CD4-positive, alpha-beta T cell treated with Interleukin-12 subunit alpha and Interleukin-12 subunit beta, for 1 hour (primary cell): ENCODE data around the gene ERCC1.
A peak's percentile ranks its signal among the peaks of the same experiment; 100 is the strongest.
"Not testable (repeated sequence)": the region's sequence is repeated elsewhere in the genome, so short reads cannot be mapped to it uniquely, and the experiment has no call there.

ENCODE experiments used
- DNase-seq: peaks from one replicate; pipeline ENCODE4 v3.0.0-alpha.2; 2020

The ERCC1 gene

DNA sequence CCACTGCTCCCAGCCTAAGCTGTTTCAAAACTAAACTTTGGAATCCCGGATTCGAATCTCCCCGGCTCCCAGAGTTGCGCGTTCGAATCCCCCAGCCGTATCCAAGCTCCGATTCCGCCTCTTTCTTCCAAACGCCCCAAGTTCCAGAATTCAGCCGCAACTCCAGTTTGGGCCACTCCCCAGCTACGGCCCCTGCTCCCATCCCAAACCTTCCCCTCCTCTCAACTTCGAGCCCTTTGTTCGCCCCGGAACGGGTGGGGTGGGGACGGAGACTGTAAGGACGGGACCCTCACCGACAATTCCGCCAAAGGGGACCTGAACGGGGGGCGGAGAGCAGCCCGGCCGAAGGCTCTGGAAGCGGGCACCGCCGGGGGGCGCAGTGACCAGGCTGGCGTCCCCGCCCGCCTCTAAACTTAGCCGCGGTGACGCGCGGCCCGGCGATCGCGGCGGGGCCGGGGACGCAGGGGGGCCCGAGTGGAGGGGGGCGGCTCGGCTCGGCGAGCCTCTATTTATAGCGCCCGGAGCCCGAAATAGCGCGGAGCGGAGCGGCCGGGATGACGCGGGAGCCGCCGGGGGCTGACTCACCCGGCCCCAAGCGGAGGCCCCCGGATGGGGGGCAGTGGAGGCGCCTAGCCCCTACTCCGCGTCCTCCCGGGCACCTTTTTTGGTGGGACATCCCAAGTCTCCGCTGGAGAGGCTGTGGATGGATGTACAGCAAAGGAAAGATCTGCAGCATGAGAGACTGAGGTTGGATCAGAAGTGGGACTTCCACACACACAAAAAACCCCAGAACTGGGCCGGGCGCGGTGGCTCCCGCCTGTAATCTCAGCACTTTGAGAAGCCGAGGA, 4.9 kb upstream of the ERCC1 start:
- DNase-seq = no peak

DNA sequence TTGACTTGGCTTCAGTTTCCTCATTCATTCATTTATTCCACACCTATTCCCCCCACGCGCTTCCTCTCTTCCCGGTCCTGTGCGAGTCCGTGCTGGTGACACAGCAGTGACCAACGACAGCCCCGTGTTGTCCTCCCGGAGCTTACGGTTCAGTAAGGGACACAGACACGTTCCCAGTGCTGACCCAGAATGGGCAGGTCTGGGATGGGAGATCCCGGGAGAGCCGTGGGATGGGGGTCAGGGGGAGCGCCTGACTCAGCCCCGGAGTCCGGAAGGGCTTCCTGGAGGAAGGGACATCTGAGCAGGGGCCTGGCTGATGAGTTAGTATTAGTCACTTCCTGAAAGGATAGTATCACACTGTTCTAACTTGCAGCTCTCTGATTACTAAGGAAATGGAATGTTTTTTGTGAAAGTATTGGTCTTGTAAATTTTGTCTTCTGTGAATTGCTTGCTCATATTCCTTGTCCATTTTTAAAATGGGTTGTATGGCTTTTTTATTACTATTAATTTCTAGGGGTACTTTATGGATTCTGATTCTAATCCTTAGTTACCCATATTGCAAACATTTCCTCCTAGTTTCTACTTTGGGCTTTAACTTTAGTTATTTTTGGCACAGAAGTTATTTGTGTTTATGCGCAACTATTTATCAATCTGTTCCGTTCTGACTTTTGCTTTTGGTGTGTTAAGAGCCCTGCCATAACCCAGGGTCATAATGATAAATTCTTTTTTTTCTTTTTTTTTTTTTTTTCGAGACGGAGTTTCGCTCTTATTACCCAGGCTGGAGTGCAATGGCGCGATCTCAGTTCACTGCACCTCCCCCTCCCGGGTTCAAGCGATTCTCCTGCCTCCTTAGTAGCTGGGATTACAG, 708 bp upstream of the ERCC1 start:
- DNase-seq = no peak

DNA sequence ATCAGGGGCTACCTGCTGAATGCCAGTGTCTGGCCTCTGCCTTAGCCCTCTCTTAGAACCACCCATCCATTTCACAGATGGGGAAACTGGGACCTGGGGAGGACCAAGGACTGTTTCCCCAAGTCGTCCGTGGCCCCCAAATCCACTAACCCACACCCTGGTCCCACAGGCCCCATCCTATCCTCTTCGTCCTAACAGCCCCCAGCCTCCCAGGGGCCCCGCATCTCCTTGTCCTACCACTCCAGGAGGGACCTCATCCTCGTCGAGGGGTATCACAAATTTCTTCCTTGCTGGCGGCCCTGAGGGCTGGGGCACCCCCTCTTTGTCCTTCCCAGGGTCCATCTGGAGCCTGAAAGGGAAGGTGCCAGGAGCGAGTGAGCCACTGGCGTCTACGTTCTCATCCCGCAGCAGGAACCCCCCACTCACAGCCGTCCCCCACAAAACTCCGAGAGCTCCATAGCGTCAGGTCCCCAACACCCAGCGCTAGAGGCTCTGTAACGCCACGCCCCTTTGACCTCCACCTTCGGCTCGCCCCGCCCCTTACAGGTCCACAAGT, 606 bp downstream of the ERCC1 start:
- no peak for DNase-seq

DNA sequence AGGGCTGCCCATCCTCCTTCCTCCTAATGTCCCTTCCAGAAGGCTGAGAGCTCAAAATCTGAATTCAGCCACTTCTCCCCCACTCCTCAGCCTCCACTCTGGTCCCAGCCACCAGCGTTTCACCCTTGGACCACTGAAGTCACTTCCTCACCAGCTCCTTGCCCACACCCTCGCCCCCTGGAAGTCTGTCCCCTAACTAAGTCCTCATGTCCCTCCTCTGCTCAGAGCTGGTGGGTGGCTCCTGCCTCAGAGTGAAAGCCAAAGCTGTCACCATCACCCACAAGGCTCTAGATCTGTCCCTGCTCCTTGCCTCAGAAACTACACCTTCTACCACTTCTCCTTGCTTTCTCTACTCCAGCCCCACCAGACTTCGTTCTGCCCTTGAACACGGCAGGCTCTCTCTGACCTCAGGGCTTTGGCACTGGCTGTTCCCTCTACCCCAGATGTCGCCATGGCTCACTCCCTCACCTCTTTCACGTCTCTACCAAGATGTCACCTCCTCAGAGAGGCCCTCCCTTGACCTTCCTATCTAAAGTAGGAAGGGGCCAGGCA, 1.7 kb downstream of the ERCC1 start:
- no peak for DNase-seq

DNA sequence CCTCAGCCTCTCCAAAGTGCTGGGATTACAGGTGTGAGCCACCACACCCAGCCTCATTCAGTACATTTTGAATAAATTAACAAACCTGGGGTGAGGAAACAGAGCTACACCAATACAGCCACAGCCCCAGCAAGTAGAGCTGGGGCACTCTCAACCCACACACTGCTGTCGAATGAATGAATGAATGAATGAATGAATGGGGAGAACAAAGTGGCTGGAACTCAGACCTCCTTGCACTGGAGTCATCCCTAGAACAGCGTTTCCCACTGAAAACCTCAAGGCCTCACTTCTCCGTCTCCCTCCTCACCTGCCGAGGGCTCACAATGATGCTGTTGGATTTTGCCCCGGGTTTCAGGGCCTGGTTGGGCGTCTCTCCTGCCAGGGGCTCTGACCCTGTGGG, 2.8 kb downstream of the ERCC1 start:
- no peak for DNase-seq

DNA sequence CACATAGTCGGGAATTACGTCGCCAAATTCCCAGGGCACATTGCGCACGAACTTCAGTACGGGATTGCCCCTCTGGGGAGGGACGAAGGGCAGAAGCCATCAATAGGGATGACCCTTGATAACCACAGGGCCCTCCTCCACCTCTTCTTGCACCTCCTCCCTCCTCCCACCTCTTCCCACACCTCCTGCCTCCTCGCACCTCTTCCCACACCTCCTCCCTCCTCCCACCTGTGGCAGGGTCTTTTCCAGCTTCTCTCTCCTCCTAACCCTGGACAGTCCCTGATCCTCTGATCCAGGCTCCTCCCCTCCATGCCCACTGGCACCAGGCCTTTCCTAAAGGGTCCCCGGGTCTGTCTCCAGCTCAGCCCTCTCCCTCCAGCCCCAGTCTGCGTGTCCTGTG, 3.4 kb downstream of the ERCC1 start:
- no peak for DNase-seq

DNA sequence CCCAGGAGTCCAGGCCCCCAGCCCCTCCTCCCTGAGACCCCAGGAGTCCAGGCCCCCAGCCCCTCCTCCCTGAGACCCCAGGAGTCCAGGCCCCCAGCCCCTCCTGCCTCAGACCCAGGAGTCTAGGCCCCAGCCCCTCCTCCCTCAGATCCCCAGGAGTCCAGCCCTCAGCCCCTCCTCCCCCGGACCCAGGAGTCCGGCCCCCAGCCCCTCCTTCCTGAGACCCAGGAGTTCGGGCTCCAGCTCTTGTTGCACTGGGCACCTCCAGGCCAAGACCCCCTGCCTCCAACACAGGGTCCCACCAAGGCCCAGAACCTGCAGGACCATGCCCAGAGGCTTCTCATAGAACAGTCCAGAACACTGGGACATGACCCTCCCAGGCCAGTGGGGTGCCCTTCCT, 3.8 kb downstream of the ERCC1 start:
- no peak for DNase-seq

DNA sequence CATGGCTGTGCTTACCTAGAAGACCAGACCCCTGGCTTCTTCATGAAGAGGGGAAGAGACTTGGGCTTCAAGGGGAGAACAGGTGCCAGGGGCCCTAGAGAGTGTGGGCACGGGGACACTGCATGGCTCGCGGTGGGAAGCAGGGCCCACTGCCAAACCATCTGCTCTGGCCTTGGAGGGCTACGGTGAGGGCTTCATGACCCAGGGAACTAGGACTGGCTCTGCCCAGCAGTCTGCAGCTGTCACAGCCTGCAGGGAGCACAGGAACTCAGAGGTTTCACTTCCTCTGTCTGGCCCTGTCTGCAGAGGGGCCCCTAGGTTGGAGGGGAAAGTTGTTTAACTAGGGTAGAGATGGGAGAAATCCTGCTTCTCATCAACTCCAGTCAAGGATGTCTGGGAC, 4.3 kb downstream of the ERCC1 start:
- no peak for DNase-seq

DNA sequence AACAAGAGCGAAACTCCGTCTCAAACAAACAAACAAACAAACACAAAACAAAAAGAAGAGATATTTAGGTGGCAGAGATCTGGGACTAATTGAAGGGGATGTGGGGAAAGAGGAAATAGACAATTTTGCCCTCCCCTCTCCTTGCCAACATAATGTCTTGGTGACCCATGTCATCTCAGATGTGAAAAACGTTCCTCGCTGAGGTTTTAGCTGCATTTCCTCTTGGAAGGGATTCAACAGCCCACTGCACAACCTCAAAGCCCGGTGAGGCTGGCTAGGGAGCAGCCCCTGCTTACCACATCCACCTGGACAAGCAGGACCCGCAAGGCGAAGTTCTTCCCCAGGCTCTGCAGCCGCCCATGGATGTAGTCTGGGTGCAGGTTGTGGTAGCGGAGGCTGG, 4.9 kb downstream of the ERCC1 start:
- no peak for DNase-seq

DNA sequence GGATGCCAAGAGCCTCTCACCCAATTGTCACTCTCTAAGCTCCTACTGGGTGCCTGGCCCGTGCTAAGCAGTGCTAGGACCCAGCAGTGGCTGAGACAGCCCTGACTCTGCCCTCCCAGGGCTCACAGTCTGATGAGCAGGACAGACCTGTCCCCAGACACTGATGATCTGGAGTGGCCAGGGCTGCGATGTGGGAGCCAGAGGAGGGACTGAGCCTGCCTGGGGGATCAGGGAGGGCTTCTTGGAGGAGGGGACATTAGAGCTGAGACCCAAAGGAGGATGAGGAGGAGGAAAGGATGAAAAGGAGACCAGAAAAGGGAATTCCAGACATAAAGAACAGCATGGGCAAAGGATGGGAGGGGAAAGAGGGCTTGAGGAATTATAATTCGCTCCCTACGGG, 6.6 kb downstream of the ERCC1 start:
- no peak for DNase-seq

DNA sequence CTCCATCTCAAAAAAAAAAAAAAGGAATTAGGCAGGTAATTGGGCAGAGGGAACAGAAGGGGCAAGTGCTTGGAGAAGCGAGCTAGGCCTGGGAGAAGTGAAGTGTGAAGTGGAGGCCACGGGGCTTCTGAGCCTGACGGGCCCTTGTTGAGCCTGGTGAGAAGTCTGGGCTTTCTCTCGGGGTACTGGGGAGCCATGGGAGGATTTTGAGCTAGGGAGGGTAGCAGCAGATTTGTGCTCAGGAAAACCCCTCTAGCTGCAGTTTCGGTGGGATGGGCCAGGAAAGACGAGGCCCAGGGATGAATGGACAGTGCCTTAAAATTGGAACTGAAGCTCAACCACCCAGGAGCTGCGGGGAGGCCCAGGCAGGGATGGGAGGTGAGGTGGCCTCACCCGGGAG, 9.2 kb downstream of the ERCC1 start:
- DNase-seq = no peak

DNA sequence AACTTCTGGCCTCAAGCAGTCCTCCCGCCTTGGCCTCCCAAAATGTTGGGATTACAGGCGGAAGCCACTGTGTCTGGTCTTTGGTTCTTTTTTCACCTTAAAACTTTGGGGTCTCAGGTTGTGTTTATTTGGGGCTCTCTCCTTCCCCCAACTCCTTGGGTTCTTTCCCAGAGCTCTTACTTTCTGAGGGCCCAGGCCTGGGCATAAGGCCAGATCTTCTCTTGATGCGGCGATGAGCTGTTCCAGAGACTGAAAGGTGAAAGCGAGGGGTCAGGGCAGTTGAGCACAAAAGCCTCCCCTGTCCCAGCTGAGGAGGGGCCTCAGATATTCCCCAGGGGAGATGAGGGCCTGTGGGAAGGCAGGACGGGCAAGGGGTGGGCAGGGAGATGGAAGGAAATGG, 10.2 kb downstream of the ERCC1 start:
- DNase-seq = no peak

DNA sequence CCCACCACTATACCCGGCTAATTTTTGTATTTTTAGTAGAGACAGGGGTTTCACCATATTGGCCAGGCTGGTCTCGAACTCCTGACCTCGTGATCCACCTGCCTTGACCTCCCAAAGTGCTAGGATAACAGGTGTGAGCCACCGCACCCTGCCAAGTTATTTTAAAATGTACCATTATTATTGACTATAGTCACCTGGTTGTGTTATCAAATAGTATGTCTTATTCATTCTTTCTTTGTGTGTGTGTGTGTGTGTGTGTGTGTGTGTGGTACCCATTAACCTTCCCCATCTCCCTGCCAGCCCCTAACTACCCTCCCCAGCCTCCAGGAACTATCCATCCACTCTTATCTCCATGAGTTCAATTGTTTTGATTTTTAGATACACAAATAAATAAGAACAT, 13.4 kb downstream of the ERCC1 start:
- DNase-seq = not testable (repeated sequence)

DNA sequence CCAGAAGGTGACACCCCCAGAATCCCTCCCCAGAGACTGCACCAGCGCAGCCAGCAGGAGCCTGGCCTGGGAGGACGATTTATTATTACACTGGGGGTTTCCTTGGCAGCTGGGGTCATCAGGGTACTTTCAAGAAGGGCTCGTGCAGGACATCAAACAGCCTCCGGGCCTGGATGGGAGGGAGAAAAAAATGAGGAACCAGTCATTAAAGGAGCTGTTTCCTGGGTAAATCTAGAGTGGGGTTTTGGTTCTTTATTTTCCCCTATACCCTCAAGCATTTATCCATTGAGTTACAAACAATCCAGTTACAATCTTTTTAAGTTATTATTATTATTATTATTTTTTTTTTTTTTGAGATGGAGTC, 14.2 kb downstream of the ERCC1 start:
- no peak for DNase-seq

DNA sequence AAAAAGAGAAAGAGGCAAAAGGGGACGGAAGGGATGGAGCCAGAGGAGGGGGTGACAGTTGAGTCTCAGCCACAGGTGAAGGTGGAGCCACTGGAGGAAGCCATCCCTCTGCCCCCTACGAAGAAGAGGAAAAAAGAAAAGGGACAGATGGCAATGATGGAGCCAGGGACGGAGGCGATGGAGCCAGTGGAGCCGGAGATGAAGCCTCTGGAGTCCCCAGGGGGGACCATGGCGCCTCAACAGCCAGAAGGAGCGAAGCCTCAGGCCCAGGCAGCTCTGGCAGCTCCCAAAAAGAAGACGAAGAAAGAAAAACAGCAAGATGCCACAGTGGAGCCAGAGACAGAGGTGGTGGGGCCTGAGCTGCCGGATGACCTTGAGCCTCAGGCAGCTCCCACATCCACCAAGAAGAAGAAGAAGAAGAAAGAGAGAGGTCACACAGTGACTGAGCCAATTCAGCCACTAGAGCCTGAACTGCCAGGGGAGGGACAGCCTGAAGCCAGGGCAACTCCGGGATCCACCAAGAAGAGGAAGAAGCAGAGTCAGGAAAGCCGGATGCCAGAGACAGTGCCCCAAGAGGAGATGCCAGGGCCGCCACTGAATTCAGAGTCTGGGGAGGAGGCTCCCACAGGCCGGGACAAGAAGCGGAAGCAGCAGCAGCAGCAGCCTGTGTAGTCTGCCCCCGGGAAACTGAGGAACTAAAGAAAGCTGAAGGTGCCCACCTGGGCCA, 14.7 kb downstream of the ERCC1 start:
- no peak for DNase-seq

DNA sequence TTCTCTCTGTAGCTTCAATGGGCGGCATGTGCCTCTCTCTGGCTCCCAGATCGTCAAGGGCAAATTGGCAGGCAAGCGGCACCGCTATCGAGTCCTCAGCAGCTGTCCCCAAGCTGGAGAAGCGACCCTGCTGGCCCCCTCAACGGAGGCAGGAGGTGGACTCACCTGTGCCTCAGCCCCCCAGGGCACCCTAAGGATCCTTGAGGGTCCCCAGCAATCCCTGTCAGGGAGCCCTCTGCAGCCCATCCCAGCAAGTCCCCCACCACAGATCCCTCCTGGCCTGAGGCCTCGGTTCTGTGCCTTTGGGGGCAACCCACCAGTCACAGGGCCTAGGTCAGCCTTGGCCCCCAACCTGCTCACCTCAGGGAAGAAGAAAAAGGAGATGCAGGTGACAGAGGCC, 15.6 kb downstream of the ERCC1 start:
- no peak for DNase-seq

DNA sequence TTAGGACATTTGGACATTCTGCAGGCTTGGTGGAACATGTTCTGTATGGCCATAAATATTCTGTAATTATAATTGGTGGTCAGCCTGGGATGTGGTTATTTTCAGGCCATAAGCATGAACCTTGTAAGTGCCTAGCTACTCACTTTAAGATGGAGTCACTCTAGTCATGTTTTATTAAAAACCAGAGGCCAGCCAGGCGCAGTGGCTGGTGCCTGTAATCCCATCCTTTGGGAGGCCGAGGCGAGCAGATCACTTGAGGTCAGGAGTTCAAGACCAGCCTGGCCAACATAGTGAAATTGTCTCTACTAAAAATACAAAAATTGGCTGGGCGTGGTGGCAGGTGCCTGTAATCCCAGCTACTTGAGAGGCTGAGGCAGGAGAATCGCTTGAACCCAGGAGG, 16.1 kb downstream of the ERCC1 start:
- DNase-seq = not testable (repeated sequence)

DNA sequence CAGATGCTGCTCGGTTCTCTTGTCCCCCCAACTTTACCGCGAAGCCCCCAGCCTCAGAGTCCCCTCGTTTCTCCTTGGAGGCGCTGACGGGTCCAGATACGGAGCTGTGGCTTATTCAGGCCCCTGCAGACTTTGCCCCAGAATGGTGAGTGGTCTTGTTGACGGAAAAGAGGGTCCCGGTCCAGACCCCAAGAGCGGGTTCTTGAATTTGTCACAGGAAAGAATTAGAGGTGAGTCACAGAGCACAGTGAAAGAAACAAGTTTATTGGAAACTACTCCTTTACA, 16.7 kb downstream of the ERCC1 start:
- DNase-seq = no peak

DNA sequence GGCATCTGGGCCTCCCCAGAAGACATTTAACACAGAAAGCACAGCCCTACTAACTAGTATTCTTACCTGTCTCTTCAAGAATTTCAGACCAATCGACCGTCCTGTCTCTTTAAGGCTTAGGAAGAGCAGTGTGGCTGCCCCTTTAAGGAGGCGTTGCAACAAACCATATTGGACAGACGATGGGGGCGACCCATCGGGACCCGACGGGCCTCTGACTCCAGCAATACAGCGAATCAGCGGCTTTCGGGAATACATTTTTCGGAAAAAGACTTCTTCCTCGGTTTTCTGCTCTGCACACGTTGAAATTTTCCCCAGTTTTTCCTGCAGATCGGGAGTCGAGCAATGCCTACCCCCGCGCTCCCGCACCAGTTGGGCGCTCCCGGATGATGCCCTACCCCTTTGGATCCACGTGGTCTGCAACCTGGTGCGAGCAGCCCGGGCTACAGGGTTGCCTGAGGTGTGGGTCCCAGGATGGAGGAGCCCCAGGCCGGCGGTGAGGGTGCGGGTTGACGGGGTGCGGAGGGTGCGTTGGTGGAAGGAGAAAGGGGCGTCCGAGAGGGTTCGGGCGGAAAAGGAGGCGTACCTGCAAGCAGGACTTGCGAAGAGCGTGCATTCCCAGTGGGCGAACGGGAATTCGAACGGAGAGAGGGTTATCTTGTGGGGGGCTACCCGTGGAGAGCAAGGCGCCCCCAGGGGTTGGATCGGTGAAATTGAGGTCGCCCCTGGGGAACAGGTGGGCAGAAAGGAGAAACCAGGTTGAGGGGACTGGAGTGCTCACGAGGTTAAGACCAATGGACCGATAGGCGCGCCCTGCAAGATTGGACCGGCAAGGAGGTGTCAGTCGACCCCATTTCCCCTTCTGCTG, 17.3 kb downstream of the ERCC1 start, which contains the start of gene POLR1G:
Gene POLR1G (plus strand): TSS at position 419 of the 865 bp plus-strand sequence. CDS start 53 bp downstream, at position 472.
- DNase-seq = peak; percentile 81

DNA sequence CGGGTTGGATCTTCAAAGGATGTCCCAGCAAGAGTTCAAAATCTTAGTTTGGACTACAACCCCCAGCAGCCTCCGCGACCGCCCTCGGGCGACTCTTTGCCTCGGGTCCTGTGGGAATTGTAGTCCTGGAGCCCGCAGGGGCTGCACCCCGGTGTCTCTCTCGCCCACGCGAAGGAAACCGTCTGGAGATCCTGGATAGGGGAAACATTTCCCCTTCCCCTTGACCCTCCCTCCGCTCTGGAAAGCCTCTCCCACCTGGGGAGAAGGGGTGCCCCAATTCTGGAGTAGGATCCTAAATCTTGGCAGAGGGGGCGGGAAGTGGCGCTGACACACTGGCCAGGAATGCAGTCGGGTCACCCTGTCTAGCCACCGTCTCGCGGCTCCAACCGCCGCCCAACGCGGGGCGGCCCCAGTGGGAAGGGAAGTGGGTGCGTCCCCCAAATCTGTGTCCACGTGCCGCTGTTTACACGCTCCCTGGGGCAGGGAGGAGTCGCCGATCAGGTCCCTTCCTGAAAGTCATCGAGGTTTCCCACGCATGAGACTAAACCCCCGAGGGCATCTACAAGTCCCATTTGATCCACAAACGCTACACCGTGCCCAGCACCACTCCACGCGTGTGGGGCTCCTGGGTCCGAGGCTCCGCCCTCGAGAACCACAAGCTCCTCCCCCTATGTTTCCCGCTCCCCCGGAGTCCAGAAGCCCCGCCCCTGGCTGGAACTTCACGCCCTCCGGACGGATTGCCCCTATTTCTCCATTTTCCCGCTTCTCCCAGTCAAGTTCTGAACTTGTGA, 18.1 kb downstream of the ERCC1 start:
- DNase-seq = peak; percentile 84
